GM12874 (cell line): ENCODE results near the gene TBATA.

Experiments used
- CTCF ChIP-seq: IDR thresholded peaks from 2 replicates; pipeline ENCODE4 v1.5.1; 2011; ENCODE audit warnings: low read depth, mild to moderate bottlenecking, control low read depth, low read length, moderate library complexity; ENCODE audit not compliant: insufficient read depth

Gene TBATA

DNA sequence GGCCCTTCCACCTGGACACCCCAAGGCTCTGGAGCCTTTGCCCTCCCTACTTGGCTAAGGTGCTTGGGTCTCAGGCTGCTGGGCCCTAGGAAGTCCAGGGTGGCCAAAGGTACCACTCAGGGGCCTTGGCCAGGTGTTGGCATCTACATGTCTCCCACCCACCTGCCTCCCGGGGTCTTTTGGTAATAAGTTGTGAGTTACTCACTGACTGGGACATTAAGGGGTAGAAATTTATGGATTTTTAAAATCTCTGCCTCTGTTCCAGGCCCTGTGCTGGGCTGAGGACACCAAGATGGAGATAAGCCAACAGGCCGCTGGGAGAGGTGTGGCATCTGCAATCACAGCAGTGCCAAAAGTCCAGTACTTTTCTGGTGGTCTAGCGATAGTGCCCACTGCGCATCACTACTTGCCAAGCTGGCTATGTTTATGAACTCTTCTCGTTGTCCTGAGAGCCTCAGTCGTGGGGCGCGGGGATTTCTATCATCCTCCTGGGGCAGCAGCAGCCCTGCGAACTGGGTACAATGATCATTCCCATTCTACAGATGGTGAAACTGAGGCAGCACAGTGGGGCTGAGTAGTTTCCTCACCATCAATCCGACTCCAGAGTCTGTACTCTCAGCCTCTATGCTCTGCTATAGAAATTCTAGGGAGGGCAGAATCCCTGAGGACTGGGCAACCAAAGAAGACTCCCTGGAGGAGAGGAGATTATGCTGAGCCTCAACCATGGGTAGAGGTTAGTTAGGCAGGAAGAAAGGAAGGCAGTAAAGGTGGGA is 36.2 kb downstream of the TBATA start:
- TF ChIP-seq CTCF, result no peak

DNA sequence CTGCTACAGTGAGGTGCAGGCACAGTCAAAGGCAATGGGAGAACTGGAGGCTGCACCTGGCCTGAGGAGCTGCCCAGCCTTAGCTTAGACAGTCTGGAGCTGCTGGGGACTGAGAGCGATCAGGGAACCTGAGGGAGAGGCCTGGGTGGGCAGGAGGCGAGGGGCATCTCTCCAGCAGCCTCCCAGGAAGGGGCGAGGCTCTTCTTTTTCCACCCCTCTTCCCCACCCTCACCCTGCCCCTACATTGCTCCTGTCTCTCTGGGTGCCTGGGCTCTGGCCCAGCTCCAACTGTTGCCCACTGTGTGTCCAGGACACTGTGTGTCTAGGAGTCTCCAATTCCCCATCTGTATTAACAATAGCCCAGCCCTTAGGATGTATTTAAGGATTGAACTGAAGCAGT is 36.9 kb downstream of the TBATA start:
- TF ChIP-seq CTCF, result no peak

- TF ChIP-seq CTCF, result no peak
These were observed 37.8 kb downstream of the TBATA start for GRCh38 chr10:70747192-70747965.

- no peak for TF ChIP-seq CTCF
These were observed 39.6 kb downstream of the TBATA start for GRCh38 chr10:70745555-70745954.

GRCh38 chr10:70744617-70745143 is 40.5 kb downstream of the TBATA start:
- TF ChIP-seq CTCF, result no peak

DNA sequence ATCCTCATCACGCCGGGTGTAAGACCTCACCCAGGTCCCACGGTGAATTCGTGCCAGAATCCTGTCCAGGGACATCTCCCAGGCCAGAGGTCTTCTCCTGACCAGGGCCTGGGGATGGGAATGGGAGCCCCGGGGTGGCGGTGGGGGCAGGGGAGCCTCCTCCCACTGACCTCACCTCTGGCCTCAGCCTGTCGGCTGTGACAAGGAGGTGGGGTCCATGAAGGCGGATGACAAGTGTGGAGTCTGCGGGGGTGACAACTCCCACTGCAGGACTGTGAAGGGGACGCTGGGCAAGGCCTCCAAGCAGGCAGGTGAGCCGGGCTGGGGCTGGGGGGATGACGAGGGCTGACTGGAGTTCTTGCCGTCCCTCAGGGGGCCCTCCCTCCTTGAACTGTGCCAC is 41.3 kb downstream of the TBATA start:
- no peak for TF ChIP-seq CTCF

GRCh38 chr10:70743430-70743788 is 41.8 kb downstream of the TBATA start:
- no peak for TF ChIP-seq CTCF
